ENCODE data around the gene TEX29.

DNA sequence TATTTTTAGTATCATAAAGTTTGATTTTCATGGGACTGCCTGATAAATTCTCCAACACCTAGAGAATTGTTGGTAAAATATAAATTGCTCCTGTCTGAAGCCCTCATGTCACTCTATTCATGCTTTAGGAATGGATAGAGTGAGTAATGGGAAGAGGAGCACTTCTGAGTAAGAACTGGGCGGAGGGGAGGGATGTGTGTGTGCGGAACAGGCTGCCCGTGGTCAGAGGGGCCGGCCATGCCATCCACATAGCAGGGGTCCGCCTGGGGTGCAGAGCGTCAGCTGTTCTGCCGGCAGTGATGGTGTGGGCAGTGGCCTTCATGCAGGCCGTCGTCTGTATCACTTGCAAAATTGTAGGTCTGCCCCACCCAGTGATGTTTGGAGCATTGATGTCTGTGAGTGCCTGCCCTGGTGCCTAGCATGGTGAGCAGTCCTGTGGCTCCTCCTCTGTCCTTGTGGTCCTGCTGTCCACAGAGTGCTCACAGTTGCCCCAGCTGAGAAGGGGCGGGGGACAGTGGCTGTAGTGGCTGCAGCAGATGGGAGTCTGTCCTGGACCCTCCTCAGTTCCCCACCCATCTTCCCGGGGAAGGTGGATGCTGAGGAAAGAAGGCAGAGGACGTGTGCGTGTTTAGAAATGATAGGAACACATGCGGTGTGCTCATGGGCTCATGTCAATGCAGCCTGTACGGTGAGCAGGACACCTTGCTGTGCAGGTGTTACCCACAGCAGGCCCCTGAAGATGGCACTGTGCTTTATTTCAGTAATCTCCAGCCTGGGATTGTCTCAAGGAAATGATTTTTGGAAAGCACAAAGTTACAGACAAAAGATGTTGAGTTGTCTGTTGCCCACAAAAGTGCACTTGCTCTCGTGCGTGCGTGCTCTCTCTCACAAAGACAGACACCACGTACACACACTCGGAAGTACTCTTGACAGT, 49.4 kb upstream of the TEX29 start:
- TF ChIP-seq, protein P1, sequence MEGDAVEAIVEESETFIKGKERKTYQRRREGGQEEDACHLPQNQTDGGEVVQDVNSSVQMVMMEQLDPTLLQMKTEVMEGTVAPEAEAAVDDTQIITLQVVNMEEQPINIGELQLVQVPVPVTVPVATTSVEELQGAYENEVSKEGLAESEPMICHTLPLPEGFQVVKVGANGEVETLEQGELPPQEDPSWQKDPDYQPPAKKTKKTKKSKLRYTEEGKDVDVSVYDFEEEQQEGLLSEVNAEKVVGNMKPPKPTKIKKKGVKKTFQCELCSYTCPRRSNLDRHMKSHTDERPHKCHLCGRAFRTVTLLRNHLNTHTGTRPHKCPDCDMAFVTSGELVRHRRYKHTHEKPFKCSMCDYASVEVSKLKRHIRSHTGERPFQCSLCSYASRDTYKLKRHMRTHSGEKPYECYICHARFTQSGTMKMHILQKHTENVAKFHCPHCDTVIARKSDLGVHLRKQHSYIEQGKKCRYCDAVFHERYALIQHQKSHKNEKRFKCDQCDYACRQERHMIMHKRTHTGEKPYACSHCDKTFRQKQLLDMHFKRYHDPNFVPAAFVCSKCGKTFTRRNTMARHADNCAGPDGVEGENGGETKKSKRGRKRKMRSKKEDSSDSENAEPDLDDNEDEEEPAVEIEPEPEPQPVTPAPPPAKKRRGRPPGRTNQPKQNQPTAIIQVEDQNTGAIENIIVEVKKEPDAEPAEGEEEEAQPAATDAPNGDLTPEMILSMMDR (IDR thresholded peaks at IDR 0.05), result no peak
- TF ChIP-seq POLR2A (IDR thresholded peaks at IDR 0.05) (no peak), POLR2AphosphoS5 (IDR thresholded peaks at IDR 0.05) (no peak)

Measured in upper lobe of left lung (tissue), 4 donors.